HEK293 (cell line): ENCODE measurements around the gene TSHZ2.

ENCODE experiments used
- CTCF ChIA-PET: fragments of 350-600 bp; formaldehyde crosslinking; extraction: SDS; loops from one replicate; lab custom pipeline; 2021; ENCODE audit warnings: antibody characterized with exemption; lab: Yijun Ruan, JAX
- POLR2A ChIA-PET: fragments of 300-600 bp; formaldehyde crosslinking; extraction: SDS; loops from one replicate; lab custom pipeline; 2020; ENCODE audit warnings: antibody characterized with exemption, inconsistent platforms; lab: Yijun Ruan, JAX
- H3K27ac ChIP-seq: fragments of 200-500 bp; sonication (Bioruptor generic); 2 replicates; pipeline ENCODE4 v1.5.1; 2014; ENCODE audit warnings: low read depth, low read length, control low read depth, inconsistent platforms; ENCODE audit errors: extremely low read depth
- H3K36me3 ChIP-seq, 2 experiments: fragments of 200-500 bp in 1 of 2; sonication (Bioruptor generic) in 1 of 2; 1 replicate in 1 of 2; 2 replicates in 1 of 2; pipeline ENCODE4 v1.5.1; 2014 to 2017; ENCODE audit warnings: inconsistent platforms in 2 of 2, low read length in 2 of 2; ENCODE audit not compliant: control insufficient read depth in 2 of 2, insufficient read depth in 1 of 2
- H3K4me1 ChIP-seq: fragments of 200-500 bp; sonication (Bioruptor generic); 2 replicates; pipeline ENCODE4 v1.5.1; 2014; ENCODE audit warnings: mild to moderate bottlenecking, low read length, inconsistent platforms; ENCODE audit not compliant: control insufficient read depth, insufficient read depth
- H3K4me3 ChIP-seq: 2 replicates; pipeline ENCODE4 v1.5.1; 2011; ENCODE audit warnings: low read depth, mild to moderate bottlenecking, control low read depth, low read length, moderate library complexity
- H3K9me3 ChIP-seq: fragments of 200-500 bp; sonication (Bioruptor generic); 2 replicates; pipeline ENCODE4 v1.5.1; 2014; ENCODE audit warnings: low read depth, low read length, inconsistent platforms; ENCODE audit not compliant: control insufficient read depth, insufficient read depth
- BCL11B ChIP-seq: fragments of 450-650 bp; formaldehyde crosslinking; IDR thresholded peaks from 2 replicates; pipeline ENCODE4 v1.5.1; 2016; ENCODE audit warnings: low read depth, missing biosample characterization, missing genetic modification characterization
- IKZF3 ChIP-seq: fragments of 450-650 bp; IDR thresholded peaks from 2 replicates; pipeline ENCODE4 v1.5.0; 2018; ENCODE audit warnings: missing biosample characterization, mild to moderate bottlenecking, missing genetic modification characterization, moderate library complexity
- OSR2 ChIP-seq: fragments of 450-650 bp; formaldehyde crosslinking; IDR thresholded peaks from 2 replicates; pipeline ENCODE4 v1.5.1; 2016; ENCODE audit warnings: missing biosample characterization, missing genetic modification characterization
- OVOL3 ChIP-seq: fragments of 450-650 bp; formaldehyde crosslinking; IDR thresholded peaks from 2 replicates; pipeline ENCODE4 v1.5.1; 2016; ENCODE audit warnings: missing biosample characterization, missing genetic modification characterization
- RBAK ChIP-seq: fragments of 450-650 bp; formaldehyde crosslinking; IDR thresholded peaks from 2 replicates; pipeline ENCODE4 v1.5.1; 2016; ENCODE audit warnings: missing biosample characterization, missing genetic modification characterization
- SCRT1 ChIP-seq: fragments of 450-650 bp; formaldehyde crosslinking; IDR thresholded peaks from 2 replicates; pipeline ENCODE4 v1.5.1; 2016; ENCODE audit warnings: missing biosample characterization, missing genetic modification characterization, borderline replicate concordance
- SP3 ChIP-seq: fragments of 450-650 bp; formaldehyde crosslinking; IDR thresholded peaks from 2 replicates; pipeline ENCODE4 v1.5.1; 2016; ENCODE audit warnings: missing biosample characterization, missing genetic modification characterization
- TCF7L2 ChIP-seq: IDR thresholded peaks from 2 replicates; pipeline ENCODE4 v1.6.1; 2011; ENCODE audit warnings: low read depth, mild to moderate bottlenecking, inconsistent platforms, low read length, moderate library complexity, borderline replicate concordance
- TRIM28 ChIP-seq: IDR thresholded peaks from 2 replicates; pipeline ENCODE4 v1.6.1; 2011; ENCODE audit warnings: low read length, control low read depth, borderline replicate concordance
- WT1 ChIP-seq: fragments of 450-650 bp; formaldehyde crosslinking; IDR thresholded peaks from 2 replicates; pipeline ENCODE4 v1.5.1; 2016; ENCODE audit warnings: missing biosample characterization, missing genetic modification characterization
- ZNF10 ChIP-seq: fragments of 450-650 bp; formaldehyde crosslinking; IDR thresholded peaks from 2 replicates; pipeline ENCODE4 v1.5.1; 2017; ENCODE audit warnings: missing biosample characterization, missing genetic modification characterization
- ZNF114 ChIP-seq: fragments of 450-650 bp; formaldehyde crosslinking; IDR thresholded peaks from 2 replicates; pipeline ENCODE4 v1.5.0; 2017; ENCODE audit warnings: missing biosample characterization, missing genetic modification characterization
- ZNF132 ChIP-seq: fragments of 450-650 bp; formaldehyde crosslinking; IDR thresholded peaks from 2 replicates; pipeline ENCODE4 v1.5.1; 2017; ENCODE audit warnings: missing biosample characterization, missing genetic modification characterization, borderline replicate concordance
- ZNF133 ChIP-seq: fragments of 450-650 bp; formaldehyde crosslinking; IDR thresholded peaks from 2 replicates; pipeline ENCODE4 v1.5.1; 2016; ENCODE audit warnings: missing biosample characterization, missing genetic modification characterization
- ZNF521 ChIP-seq: fragments of 450-650 bp; formaldehyde crosslinking; IDR thresholded peaks from 2 replicates; pipeline ENCODE4 v1.5.1; 2017; ENCODE audit warnings: missing biosample characterization, mild to moderate bottlenecking, missing genetic modification characterization
- ZNF561 ChIP-seq: fragments of 450-650 bp; IDR thresholded peaks from 2 replicates; pipeline ENCODE4 v1.5.1; 2018; ENCODE audit warnings: missing biosample characterization, missing genetic modification characterization, borderline replicate concordance
- ZNF596 ChIP-seq: fragments of 450-650 bp; IDR thresholded peaks from 2 replicates; pipeline ENCODE4 v1.5.0; 2018; ENCODE audit warnings: missing biosample characterization, mild to moderate bottlenecking, missing genetic modification characterization, moderate library complexity
- ZNF843 ChIP-seq: fragments of 450-650 bp; formaldehyde crosslinking; IDR thresholded peaks from 2 replicates; pipeline ENCODE4 v1.5.1; 2016; ENCODE audit warnings: missing biosample characterization, missing genetic modification characterization
- ZXDB ChIP-seq: fragments of 450-650 bp; formaldehyde crosslinking; IDR thresholded peaks from 2 replicates; pipeline ENCODE4 v1.5.1; 2016; ENCODE audit warnings: missing biosample characterization, missing genetic modification characterization
- TF ChIP-seq, protein P1 (sequence below): fragments of 450-650 bp; formaldehyde crosslinking; IDR thresholded peaks from 2 replicates; pipeline ENCODE4 v1.5.1; 2017; ENCODE audit warnings: missing biosample characterization, missing genetic modification characterization
- TF ChIP-seq, protein P2 (sequence below): fragments of 450-650 bp; formaldehyde crosslinking; IDR thresholded peaks from 2 replicates; pipeline ENCODE4 v1.5.1; 2017; ENCODE audit warnings: missing biosample characterization, missing genetic modification characterization
- TF ChIP-seq, protein P3 (sequence below): fragments of 450-650 bp; formaldehyde crosslinking; IDR thresholded peaks from 2 replicates; pipeline ENCODE4 v1.5.1; 2016; ENCODE audit warnings: missing biosample characterization, missing genetic modification characterization
- TF ChIP-seq, protein P4 (sequence below): fragments of 450-650 bp; formaldehyde crosslinking; IDR thresholded peaks from 2 replicates; pipeline ENCODE4 v1.5.1; 2016; ENCODE audit warnings: missing biosample characterization, missing genetic modification characterization
- TF ChIP-seq, protein P5 (sequence below): fragments of 450-650 bp; formaldehyde crosslinking; IDR thresholded peaks from 2 replicates; pipeline ENCODE4 v1.5.1; 2016; ENCODE audit warnings: missing biosample characterization, missing genetic modification characterization
- TF ChIP-seq, protein P6 (sequence below): fragments of 450-650 bp; formaldehyde crosslinking; IDR thresholded peaks from 2 replicates; pipeline ENCODE4 v1.5.1; 2016; ENCODE audit warnings: missing biosample characterization, missing genetic modification characterization
- TF ChIP-seq, protein P7 (sequence below): fragments of 450-650 bp; formaldehyde crosslinking; IDR thresholded peaks from 2 replicates; pipeline ENCODE4 v1.5.1; 2017; ENCODE audit warnings: missing biosample characterization, missing genetic modification characterization

TSHZ2 gene

DNA sequence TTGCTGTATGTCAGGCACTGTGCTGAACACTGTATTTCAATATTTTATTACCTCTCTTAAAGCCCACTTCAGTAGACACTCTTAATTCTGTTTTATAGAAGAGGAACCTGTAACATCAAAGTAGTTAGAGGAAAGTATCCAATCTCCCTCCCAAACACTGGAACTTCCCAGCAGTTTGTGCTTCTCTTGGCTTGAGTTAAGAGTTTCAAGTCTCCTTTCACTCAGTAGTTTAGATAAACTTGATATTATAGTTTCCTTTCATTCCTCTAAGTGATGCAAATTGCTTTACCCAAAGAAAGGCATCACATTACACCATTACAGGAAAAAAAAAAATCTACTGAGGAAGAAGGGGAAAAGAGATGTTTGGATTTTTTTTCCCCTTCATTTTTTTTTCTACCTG, 164.3 kb downstream of the TSHZ2 start:
- no peak overlapping the region for H3K4me3 ChIP-seq
- CTCF ChIA-PET = no interaction called here
- no peaks in the 10 kb centered on the region for H3K9me3 ChIP-seq
- H3K27ac ChIP-seq = no peak overlapping the region
- 0 out of 2 replicates have a peak, but pooled peaks cover 4% of the 10 kb centered on the region for H3K4me1 ChIP-seq
- POLR2A ChIA-PET = no interaction called here
- H3K36me3 ChIP-seq = no peaks in the 10 kb centered on the region
- TF ChIP-seq ZNF843 (peak; percentile 75), IKZF3 (tag by site-specific recombination) (0 out of 2 replicates have a peak, but pooled peaks have one; percentile 7), ZNF596 (tag by site-specific recombination) (peak; percentile 22; the same call in 1 of the 2 replicates), ZNF521 (tag by site-specific recombination) (no peak), TCF7L2 (peak; percentile 66; the same call in 1 of the 2 replicates), BCL11B (no peak), ZXDB (tag by site-specific recombination) (peak; percentile 72), SP3 (tag by site-specific recombination) (no peak), RBAK (tag by site-specific recombination) (no peak), WT1 (tag by site-specific recombination) (0 out of 2 replicates have a peak, but pooled peaks have one; percentile 29), SCRT1 (tag by site-specific recombination) (peak; percentile 87; the same call in 1 of the 2 replicates), ZNF133 (tag by site-specific recombination) (no peak), ZNF132 (tag by site-specific recombination) (no peak), ZNF114 (no peak), ZNF561 (tag by site-specific recombination) (peak; percentile 93), ZNF10 (no peak), TRIM28 (0 out of 2 replicates have a peak, but pooled peaks have one; percentile 35), OSR2 (tag by site-specific recombination) (peak; percentile 94), OVOL3 (tag by site-specific recombination) (peak; percentile 85)
- TF ChIP-seq, protein P1, sequence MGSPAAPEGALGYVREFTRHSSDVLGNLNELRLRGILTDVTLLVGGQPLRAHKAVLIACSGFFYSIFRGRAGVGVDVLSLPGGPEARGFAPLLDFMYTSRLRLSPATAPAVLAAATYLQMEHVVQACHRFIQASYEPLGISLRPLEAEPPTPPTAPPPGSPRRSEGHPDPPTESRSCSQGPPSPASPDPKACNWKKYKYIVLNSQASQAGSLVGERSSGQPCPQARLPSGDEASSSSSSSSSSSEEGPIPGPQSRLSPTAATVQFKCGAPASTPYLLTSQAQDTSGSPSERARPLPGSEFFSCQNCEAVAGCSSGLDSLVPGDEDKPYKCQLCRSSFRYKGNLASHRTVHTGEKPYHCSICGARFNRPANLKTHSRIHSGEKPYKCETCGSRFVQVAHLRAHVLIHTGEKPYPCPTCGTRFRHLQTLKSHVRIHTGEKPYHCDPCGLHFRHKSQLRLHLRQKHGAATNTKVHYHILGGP (tag by site-specific recombination) = no peak
- TF ChIP-seq, protein P2, sequence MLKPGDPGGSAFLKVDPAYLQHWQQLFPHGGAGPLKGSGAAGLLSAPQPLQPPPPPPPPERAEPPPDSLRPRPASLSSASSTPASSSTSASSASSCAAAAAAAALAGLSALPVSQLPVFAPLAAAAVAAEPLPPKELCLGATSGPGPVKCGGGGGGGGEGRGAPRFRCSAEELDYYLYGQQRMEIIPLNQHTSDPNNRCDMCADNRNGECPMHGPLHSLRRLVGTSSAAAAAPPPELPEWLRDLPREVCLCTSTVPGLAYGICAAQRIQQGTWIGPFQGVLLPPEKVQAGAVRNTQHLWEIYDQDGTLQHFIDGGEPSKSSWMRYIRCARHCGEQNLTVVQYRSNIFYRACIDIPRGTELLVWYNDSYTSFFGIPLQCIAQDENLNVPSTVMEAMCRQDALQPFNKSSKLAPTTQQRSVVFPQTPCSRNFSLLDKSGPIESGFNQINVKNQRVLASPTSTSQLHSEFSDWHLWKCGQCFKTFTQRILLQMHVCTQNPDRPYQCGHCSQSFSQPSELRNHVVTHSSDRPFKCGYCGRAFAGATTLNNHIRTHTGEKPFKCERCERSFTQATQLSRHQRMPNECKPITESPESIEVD (tag by site-specific recombination) = peak; percentile 94
- TF ChIP-seq, protein P3, sequence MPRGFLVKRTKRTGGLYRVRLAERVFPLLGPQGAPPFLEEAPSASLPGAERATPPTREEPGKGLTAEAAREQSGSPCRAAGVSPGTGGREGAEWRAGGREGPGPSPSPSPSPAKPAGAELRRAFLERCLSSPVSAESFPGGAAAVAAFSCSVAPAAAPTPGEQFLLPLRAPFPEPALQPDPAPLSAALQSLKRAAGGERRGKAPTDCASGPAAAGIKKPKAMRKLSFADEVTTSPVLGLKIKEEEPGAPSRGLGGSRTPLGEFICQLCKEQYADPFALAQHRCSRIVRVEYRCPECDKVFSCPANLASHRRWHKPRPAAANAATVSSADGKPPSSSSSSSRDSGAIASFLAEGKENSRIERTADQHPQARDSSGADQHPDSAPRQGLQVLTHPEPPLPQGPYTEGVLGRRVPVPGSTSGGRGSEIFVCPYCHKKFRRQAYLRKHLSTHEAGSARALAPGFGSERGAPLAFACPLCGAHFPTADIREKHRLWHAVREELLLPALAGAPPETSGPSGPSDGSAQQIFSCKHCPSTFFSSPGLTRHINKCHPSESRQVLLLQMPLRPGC (tag by site-specific recombination) = peak; percentile 37; the same call in 1 of the 2 replicates
- TF ChIP-seq, protein P4, sequence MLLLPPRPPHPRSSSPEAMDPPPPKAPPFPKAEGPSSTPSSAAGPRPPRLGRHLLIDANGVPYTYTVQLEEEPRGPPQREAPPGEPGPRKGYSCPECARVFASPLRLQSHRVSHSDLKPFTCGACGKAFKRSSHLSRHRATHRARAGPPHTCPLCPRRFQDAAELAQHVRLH = peak; percentile 69; the same call in 1 of the 2 replicates
- TF ChIP-seq, protein P5, sequence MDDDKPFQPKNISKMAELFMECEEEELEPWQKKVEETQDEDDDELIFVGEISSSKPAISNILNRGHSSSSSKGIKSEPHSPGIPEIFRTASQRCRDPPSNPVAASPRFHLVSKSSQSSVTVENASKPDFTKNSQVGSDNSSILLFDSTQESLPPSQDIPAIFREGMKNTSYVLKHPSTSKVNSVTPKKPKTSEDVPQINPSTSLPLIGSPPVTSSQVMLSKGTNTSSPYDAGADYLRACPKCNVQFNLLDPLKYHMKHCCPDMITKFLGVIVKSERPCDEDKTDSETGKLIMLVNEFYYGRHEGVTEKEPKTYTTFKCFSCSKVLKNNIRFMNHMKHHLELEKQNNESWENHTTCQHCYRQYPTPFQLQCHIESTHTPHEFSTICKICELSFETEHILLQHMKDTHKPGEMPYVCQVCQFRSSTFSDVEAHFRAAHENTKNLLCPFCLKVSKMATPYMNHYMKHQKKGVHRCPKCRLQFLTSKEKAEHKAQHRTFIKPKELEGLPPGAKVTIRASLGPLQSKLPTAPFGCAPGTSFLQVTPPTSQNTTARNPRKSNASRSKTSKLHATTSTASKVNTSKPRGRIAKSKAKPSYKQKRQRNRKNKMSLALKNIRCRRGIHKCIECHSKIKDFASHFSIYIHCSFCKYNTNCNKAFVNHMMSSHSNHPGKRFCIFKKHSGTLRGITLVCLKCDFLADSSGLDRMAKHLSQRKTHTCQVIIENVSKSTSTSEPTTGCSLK = no peak
- TF ChIP-seq, protein P6, sequence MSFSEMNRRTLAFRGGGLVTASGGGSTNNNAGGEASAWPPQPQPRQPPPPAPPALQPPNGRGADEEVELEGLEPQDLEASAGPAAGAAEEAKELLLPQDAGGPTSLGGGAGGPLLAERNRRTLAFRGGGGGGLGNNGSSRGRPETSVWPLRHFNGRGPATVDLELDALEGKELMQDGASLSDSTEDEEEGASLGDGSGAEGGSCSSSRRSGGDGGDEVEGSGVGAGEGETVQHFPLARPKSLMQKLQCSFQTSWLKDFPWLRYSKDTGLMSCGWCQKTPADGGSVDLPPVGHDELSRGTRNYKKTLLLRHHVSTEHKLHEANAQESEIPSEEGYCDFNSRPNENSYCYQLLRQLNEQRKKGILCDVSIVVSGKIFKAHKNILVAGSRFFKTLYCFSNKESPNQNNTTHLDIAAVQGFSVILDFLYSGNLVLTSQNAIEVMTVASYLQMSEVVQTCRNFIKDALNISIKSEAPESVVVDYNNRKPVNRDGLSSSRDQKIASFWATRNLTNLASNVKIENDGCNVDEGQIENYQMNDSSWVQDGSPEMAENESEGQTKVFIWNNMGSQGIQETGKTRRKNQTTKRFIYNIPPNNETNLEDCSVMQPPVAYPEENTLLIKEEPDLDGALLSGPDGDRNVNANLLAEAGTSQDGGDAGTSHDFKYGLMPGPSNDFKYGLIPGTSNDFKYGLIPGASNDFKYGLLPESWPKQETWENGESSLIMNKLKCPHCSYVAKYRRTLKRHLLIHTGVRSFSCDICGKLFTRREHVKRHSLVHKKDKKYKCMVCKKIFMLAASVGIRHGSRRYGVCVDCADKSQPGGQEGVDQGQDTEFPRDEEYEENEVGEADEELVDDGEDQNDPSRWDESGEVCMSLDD = no peak
- TF ChIP-seq, protein P7, sequence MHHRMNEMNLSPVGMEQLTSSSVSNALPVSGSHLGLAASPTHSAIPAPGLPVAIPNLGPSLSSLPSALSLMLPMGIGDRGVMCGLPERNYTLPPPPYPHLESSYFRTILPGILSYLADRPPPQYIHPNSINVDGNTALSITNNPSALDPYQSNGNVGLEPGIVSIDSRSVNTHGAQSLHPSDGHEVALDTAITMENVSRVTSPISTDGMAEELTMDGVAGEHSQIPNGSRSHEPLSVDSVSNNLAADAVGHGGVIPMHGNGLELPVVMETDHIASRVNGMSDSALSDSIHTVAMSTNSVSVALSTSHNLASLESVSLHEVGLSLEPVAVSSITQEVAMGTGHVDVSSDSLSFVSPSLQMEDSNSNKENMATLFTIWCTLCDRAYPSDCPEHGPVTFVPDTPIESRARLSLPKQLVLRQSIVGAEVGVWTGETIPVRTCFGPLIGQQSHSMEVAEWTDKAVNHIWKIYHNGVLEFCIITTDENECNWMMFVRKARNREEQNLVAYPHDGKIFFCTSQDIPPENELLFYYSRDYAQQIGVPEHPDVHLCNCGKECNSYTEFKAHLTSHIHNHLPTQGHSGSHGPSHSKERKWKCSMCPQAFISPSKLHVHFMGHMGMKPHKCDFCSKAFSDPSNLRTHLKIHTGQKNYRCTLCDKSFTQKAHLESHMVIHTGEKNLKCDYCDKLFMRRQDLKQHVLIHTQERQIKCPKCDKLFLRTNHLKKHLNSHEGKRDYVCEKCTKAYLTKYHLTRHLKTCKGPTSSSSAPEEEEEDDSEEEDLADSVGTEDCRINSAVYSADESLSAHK (tag by site-specific recombination) = peak; percentile 99
